ENCODE measurements around the gene ZNF621. TPM values are rescaled to one million over a fixed set of nuclear protein-coding genes. Genes with fewer than 3 reads are reported as not detected.
"Not testable (repeated sequence)": the region's sequence is repeated elsewhere in the genome, so short reads cannot be mapped to it uniquely, and the experiment has no call there.

Gene ZNF621
- total RNA-seq, 4 donors from 2014 or later = 5.1 to 13.4 (median 8.3) TPM

- no peak for DNase-seq
- Histone ChIP-seq H3K4me3 (no peak overlapping the region), H3K9me3 (no peaks in the 10 kb centered on the region), H3K4me1 (no peaks in the 10 kb centered on the region), H3K36me3 (no peaks in the 10 kb centered on the region), H3K27me3 (no peaks in the 10 kb centered on the region), H3K27ac (no peak overlapping the region)
- 70 to 72% methylated on average over 7 of the region's 7 CpGs for WGBS, 2 donors
- intact Hi-C loops (cut with DNase I) = no loop called here
- TF ChIP-seq POLR2A (IDR thresholded peaks at IDR 0.05) (no peak), CTCF (IDR thresholded peaks at IDR 0.05) (no peak)
Measured at GRCh38 chr3:40557575-40558161, 32.9 kb downstream of the ZNF621 start.

GRCh38 chr3:40562482-40562881 is 37.7 kb downstream of the ZNF621 start:
- intact Hi-C loops (cut with DNase I); H3K4me3 ChIP-seq; H3K27ac ChIP-seq; H3K27me3 ChIP-seq; H3K36me3 ChIP-seq; DNase-seq; H3K9me3 ChIP-seq; H3K4me1 ChIP-seq: not testable (repeated sequence)
- 84 to 92% methylated on average over 9 of the region's 9 CpGs for WGBS, 2 donors

- H3K9me3 ChIP-seq; H3K4me1 ChIP-seq; H3K27ac ChIP-seq; H3K4me3 ChIP-seq; intact Hi-C loops (cut with DNase I); DNase-seq; H3K27me3 ChIP-seq; H3K36me3 ChIP-seq: not testable (repeated sequence)
- WGBS, 2 donors = 81 to 82% methylated on average over 5 of the region's 5 CpGs
Measured at GRCh38 chr3:40565629-40566028, 40.9 kb downstream of the ZNF621 start.

- no peaks in the 10 kb centered on the region for H3K27me3 ChIP-seq
- no peak overlapping the region for H3K27ac ChIP-seq
- intact Hi-C loops (cut with DNase I) = no loop called here
- H3K4me1 ChIP-seq = no peaks in the 10 kb centered on the region
- 65 to 76% methylated on average over 4 of the region's 4 CpGs for WGBS, 2 donors
- H3K4me3 ChIP-seq = no peak overlapping the region
- no peak for DNase-seq
- peaks cover 0 to 8% (median 0%) of the 10 kb centered on the region in 3 donors for H3K9me3 ChIP-seq
- H3K36me3 ChIP-seq = no peaks in the 10 kb centered on the region
- TF ChIP-seq CTCF (IDR thresholded peaks at IDR 0.05) = no peak
- TF ChIP-seq POLR2A (IDR thresholded peaks at IDR 0.05) = no peak
Measured at GRCh38 chr3:40566694-40567093, 41.9 kb downstream of the ZNF621 start.

GRCh38 chr3:40572588-40572987 is 47.8 kb downstream of the ZNF621 start:
- Histone ChIP-seq H3K4me3 (no peak overlapping the region), H3K36me3 (no peaks in the 10 kb centered on the region), H3K9me3 (peaks cover 0 to 8% (median 0%) of the 10 kb centered on the region in 3 donors), H3K27ac (no peak overlapping the region), H3K4me1 (no peaks in the 10 kb centered on the region), H3K27me3 (no peaks in the 10 kb centered on the region)
- TF ChIP-seq POLR2A (IDR thresholded peaks at IDR 0.05) = no peak
- no peak for TF ChIP-seq CTCF (IDR thresholded peaks at IDR 0.05)
- DNase-seq = no peak
- intact Hi-C loops (cut with DNase I) = no loop called here
- 35 to 43% methylated on average over 2 of the region's 2 CpGs for WGBS, 2 donors

GRCh38 chr3:40574050-40574449 is 49.3 kb downstream of the ZNF621 start:
- no peaks in the 10 kb centered on the region for H3K36me3 ChIP-seq
- no peaks in the 10 kb centered on the region for H3K27me3 ChIP-seq
- WGBS, 2 donors = 94 to 98% methylated on average over 2 of the region's 2 CpGs
- intact Hi-C loops (cut with DNase I) = no loop called here
- no peaks in the 10 kb centered on the region for H3K4me1 ChIP-seq
- H3K27ac ChIP-seq = no peak overlapping the region
- no peaks in the 10 kb centered on the region for H3K9me3 ChIP-seq
- DNase-seq = no peak
- TF ChIP-seq CTCF (IDR thresholded peaks at IDR 0.05) (no peak), POLR2A (IDR thresholded peaks at IDR 0.05) (no peak)
- H3K4me3 ChIP-seq = no peak overlapping the region
